ENCODE results near the gene NADK. TPM values are rescaled to one million over a fixed set of nuclear protein-coding genes. Genes with fewer than 3 reads are reported as not detected.

Gene NADK
- total RNA-seq, 4 donors from 2014 or later, result 115 to 210 (median 162) TPM

GRCh38 chr1:1758059-1758621 is 20.1 kb downstream of the NADK start:
- peak in 2 of 3 donors; percentile 5 to 53 for DNase-seq
- no peak for TF ChIP-seq POLR2A (IDR thresholded peaks at IDR 0.05)
- no peak for TF ChIP-seq CTCF (IDR thresholded peaks at IDR 0.05)
- no peaks in the 10 kb centered on the region for H3K9me3 ChIP-seq
- H3K4me1 ChIP-seq, result peaks cover 0 to 26% (median 6%) of the 10 kb centered on the region in 4 donors
- H3K36me3 ChIP-seq, result peaks cover 0 to 90% (median 0%) of the 10 kb centered on the region in 3 donors
- peak overlapping the region in 2 of 4 donors; percentile 31 to 35 for H3K4me3 ChIP-seq
- H3K27me3 ChIP-seq, result no peaks in the 10 kb centered on the region
- H3K27ac ChIP-seq, result peak overlapping the region in 3 of 4 donors; percentile 61 to 91 (median 84)

- peak overlapping the region in 3 of 4 donors; percentile 61 to 91 (median 84) for H3K27ac ChIP-seq
- TF ChIP-seq POLR2A (IDR thresholded peaks at IDR 0.05), result no peak
- no peak for TF ChIP-seq CTCF (IDR thresholded peaks at IDR 0.05)
- no peak for DNase-seq
- H3K4me1 ChIP-seq, result peaks cover 0 to 26% (median 6%) of the 10 kb centered on the region in 4 donors
- no peaks in the 10 kb centered on the region for H3K9me3 ChIP-seq
- no peaks in the 10 kb centered on the region for H3K27me3 ChIP-seq
- peaks cover 0 to 90% (median 0%) of the 10 kb centered on the region in 3 donors for H3K36me3 ChIP-seq
- H3K4me3 ChIP-seq, result peak overlapping the region in 2 of 4 donors; percentile 31 to 35
Measured at GRCh38 chr1:1757422-1758058, 20.7 kb downstream of the NADK start.

- peaks cover 0 to 88% (median 0%) of the 10 kb centered on the region in 3 donors for H3K36me3 ChIP-seq
- H3K4me1 ChIP-seq, result peaks cover 0 to 26% (median 6%) of the 10 kb centered on the region in 4 donors
Measured at GRCh38 chr1:1756661-1757421, 21.4 kb downstream of the NADK start.

GRCh38 chr1:1755852-1756251 is 22.4 kb downstream of the NADK start:
- TF ChIP-seq POLR2A (IDR thresholded peaks at IDR 0.05), result no peak
- no peak for TF ChIP-seq CTCF (IDR thresholded peaks at IDR 0.05)
- Histone ChIP-seq H3K9me3 (no peaks in the 10 kb centered on the region), H3K36me3 (peaks cover 0 to 78% (median 0%) of the 10 kb centered on the region in 3 donors), H3K4me3 (no peak overlapping the region), H3K27ac (no peak overlapping the region), H3K27me3 (no peaks in the 10 kb centered on the region), H3K4me1 (peaks cover 0 to 26% (median 6%) of the 10 kb centered on the region in 4 donors)
- DNase-seq, result no peak

More at GRCh38 chr1:1756661-1757421, 21.4 kb downstream of the NADK start:
- Histone ChIP-seq H3K27ac (no peak overlapping the region), H3K9me3 (no peaks in the 10 kb centered on the region), H3K27me3 (no peaks in the 10 kb centered on the region), H3K4me3 (no peak overlapping the region)
- TF ChIP-seq CTCF (IDR thresholded peaks at IDR 0.05) (no peak), POLR2A (IDR thresholded peaks at IDR 0.05) (no peak)
- peak in 1 of 3 donors; percentile 15 for DNase-seq

GRCh38 chr1:1755426-1755825 is 22.8 kb downstream of the NADK start:
- H3K4me3 ChIP-seq, result no peak overlapping the region
- no peak overlapping the region for H3K27ac ChIP-seq
- no peaks in the 10 kb centered on the region for H3K9me3 ChIP-seq
- H3K36me3 ChIP-seq, result peaks cover 0 to 73% (median 0%) of the 10 kb centered on the region in 3 donors
- no peaks in the 10 kb centered on the region for H3K27me3 ChIP-seq
- peaks cover 0 to 26% (median 6%) of the 10 kb centered on the region in 4 donors for H3K4me1 ChIP-seq
- TF ChIP-seq CTCF (IDR thresholded peaks at IDR 0.05), result no peak
- no peak for TF ChIP-seq POLR2A (IDR thresholded peaks at IDR 0.05)
- DNase-seq, result no peak
